Esophagus squamous epithelium (tissue), 4 donors: ENCODE data around the gene EPHA2.

ENCODE experiments used
- CTCF ChIP-seq, 6 experiments: fragments of 450-650 bp in 4 of 6; fragments of 200-600 bp in 2 of 6; sonication (generic) in 2 of 6; IDR thresholded peaks; one replicate each; pipeline ENCODE4 v1.5.1; 2016 to 2019; ENCODE audit warnings: antibody characterized with exemption in 6 of 6, mild to moderate bottlenecking in 4 of 6, moderate library complexity in 4 of 6
- POLR2A ChIP-seq, 4 donors: fragments of 450-650 bp; IDR thresholded peaks; one replicate each; pipeline ENCODE4 v1.6.1; 2017; ENCODE audit warnings: antibody characterized with exemption in 4 of 4, mild to moderate bottlenecking in 4 of 4, moderate library complexity in 3 of 4

GRCh38 chr1:16128338-16128741 lies 27.5 kb downstream of the EPHA2 start:
- TF ChIP-seq CTCF (IDR thresholded peaks at IDR 0.05), result no peak
- TF ChIP-seq POLR2A (IDR thresholded peaks at IDR 0.05), result no peak
